Body of pancreas (tissue), 4 donors: ENCODE measurements around the gene MAP3K20.

Source experiments
- CTCF ChIP-seq, 7 experiments: fragments of 450-650 bp in 4 of 7; fragments of 200-600 bp in 3 of 7; sonication (generic) in 3 of 7; IDR thresholded peaks; one replicate each; pipeline ENCODE4 v1.5.1; 2016 to 2019; ENCODE audit warnings: antibody characterized with exemption in 7 of 7
- POLR2A ChIP-seq, 3 donors: fragments of 450-650 bp; IDR thresholded peaks; one replicate each; pipeline ENCODE4 v1.6.1; 2016; ENCODE audit warnings: antibody characterized with exemption in 3 of 3, mild to moderate bottlenecking in 2 of 3

DNA sequence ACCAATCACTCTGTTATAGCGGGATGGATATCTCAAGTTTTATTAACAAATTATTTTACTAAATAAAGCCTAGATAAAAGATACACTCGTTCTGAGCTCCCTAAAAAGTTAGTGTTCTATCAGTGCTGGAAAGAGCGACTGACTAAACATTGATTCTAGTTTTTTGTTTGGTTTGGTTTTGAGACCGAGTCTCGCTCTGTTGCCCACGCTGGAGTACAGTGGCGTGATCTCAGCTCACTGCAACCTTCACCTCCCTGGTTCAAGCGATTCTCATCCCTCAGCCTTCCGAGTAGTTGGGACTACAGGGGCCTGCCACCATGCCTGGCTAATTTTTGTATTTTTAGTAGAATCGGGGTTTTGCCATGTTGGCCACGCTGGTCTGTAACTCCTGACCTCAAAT, 205.2 kb downstream of the MAP3K20 start:
- no peak for TF ChIP-seq CTCF (IDR thresholded peaks at IDR 0.05)
- no peak for TF ChIP-seq POLR2A (IDR thresholded peaks at IDR 0.05)
